GM12878 (cell line): ENCODE measurements around the gene IFT88. TPM values are rescaled to one million over a fixed set of nuclear protein-coding genes. Genes with fewer than 3 reads are reported as not detected.

ENCODE experiments used
- ATAC-seq: fragments of 200-7000 bp; cut with Tn5 transposase; 3 replicates; pipeline ENCODE4 v1.9.1; 2020; ENCODE audit warnings: mild to moderate bottlenecking, moderate library complexity
- BruUV-seq: library from RNA; stranded (reverse); fragments of 400-500 nt; replicated peaks from 2 replicates; lab custom pipeline; 2021; lab: Mats Ljungman, UMichigan
- CTCF ChIA-PET: fragments of 300-600 bp; sonication (Branson Sonifier 250); formaldehyde crosslinking; extraction: SDS; loops from one replicate; lab custom pipeline; 2021; ENCODE audit warnings: inconsistent platforms; lab: Yijun Ruan, JAX
- POLR2A ChIA-PET: fragments of 350-600 bp; formaldehyde crosslinking; extraction: SDS; loops from one replicate; lab custom pipeline; 2021; ENCODE audit warnings: inconsistent platforms; lab: Charles Lee
- RAD21 ChIA-PET: fragments of 300-600 bp; sonication (Branson Sonifier 250); formaldehyde crosslinking; loops from one replicate; lab custom pipeline; 2023; ENCODE audit warnings: antibody characterized with exemption; ENCODE audit not compliant: unreplicated experiment; lab: Charles Lee
- SMC1A ChIA-PET: fragments of 300-600 bp; sonication (Branson Sonifier 250); formaldehyde crosslinking; loops from one replicate; lab custom pipeline; 2023; ENCODE audit not compliant: unreplicated experiment, uncharacterized antibody; lab: Charles Lee
- DNase-seq: peaks from one replicate; pipeline ENCODE4 v3.0.0-alpha.2; 2011; ENCODE audit warnings: low read depth, low spot score
- FAIRE-seq: peaks from 3 replicates; lab custom pipeline; 2011; peaks lifted over from hg19 to GRCh38; lab: Jason Lieb, UNC
- H2AFZ ChIP-seq: 2 replicates; pipeline ENCODE4 v1.6.0; 2011; ENCODE audit warnings: low read depth, low read length, control low read depth; ENCODE audit not compliant: control insufficient read depth
- H3K27ac ChIP-seq: 2 replicates; pipeline ENCODE4 v1.5.1; 2011; ENCODE audit warnings: control low read depth; ENCODE audit not compliant: control insufficient read depth, insufficient read depth
- H3K27me3 ChIP-seq, 2 experiments: replicated peaks in 1 of 2; 2 replicates each; pipeline versions ENCODE4 v1.6.0 to v1.6.1; 2011; ENCODE audit warnings: low read length in 1 of 2; ENCODE audit not compliant: control insufficient read depth in 2 of 2, insufficient read depth in 2 of 2
- H3K36me3 ChIP-seq, 2 experiments: 2 replicates each; pipeline ENCODE4 v1.5.1; 2011; ENCODE audit warnings: low read length in 1 of 2; ENCODE audit not compliant: control insufficient read depth in 2 of 2, insufficient read depth in 2 of 2
- H3K4me1 ChIP-seq: 2 replicates; pipeline ENCODE4 v1.6.1; 2011; ENCODE audit warnings: mild to moderate bottlenecking, low read length, moderate library complexity, mixed read lengths; ENCODE audit not compliant: control insufficient read depth, insufficient read depth
- H3K4me2 ChIP-seq: 2 replicates; pipeline ENCODE4 v1.6.0; 2011; ENCODE audit warnings: control low read depth; ENCODE audit not compliant: control insufficient read depth, insufficient read depth
- H3K4me3 ChIP-seq: fragments of 200-600 bp; sonication (generic); 2 replicates; pipeline ENCODE4 v1.5.1; 2016
- H3K79me2 ChIP-seq: 2 replicates; pipeline ENCODE4 v1.6.0; 2011; ENCODE audit warnings: low read length; ENCODE audit not compliant: control insufficient read depth, insufficient read depth
- H3K9ac ChIP-seq: 2 replicates; pipeline ENCODE4 v1.8.0; 2011; ENCODE audit warnings: low read length, control low read depth, mixed read lengths; ENCODE audit not compliant: control insufficient read depth, insufficient read depth
- H3K9me3 ChIP-seq: replicated peaks from 3 replicates; pipeline ENCODE4 v1.5.1; 2011; ENCODE audit warnings: mild to moderate bottlenecking, low read length; ENCODE audit not compliant: control insufficient read depth, insufficient read depth
- H4K20me1 ChIP-seq: 2 replicates; pipeline ENCODE4 v1.6.0; 2011; ENCODE audit not compliant: control insufficient read depth, insufficient read depth
- BACH1 ChIP-seq: fragments of 450-650 bp; IDR thresholded peaks from 2 replicates; pipeline ENCODE4 v1.6.1; 2017; ENCODE audit warnings: mild to moderate bottlenecking, borderline replicate concordance
- CBFB ChIP-seq: IDR thresholded peaks from 2 replicates; pipeline ENCODE4 v1.6.1; 2016; ENCODE audit warnings: antibody characterized with exemption, low read depth
- CEBPB ChIP-seq, 2 experiments: fragments of 150-350 bp in 1 of 2; IDR thresholded peaks; 2 replicates each; pipeline ENCODE4 v1.6.1; 2012 to 2014; ENCODE audit warnings: low read depth in 2 of 2, low read length in 2 of 2, borderline replicate concordance in 1 of 2, inconsistent platforms in 1 of 2
- CREB1 ChIP-seq: IDR thresholded peaks from 2 replicates; pipeline ENCODE4 v1.6.1; 2012; ENCODE audit warnings: low read depth, mild to moderate bottlenecking, inconsistent platforms
- FOXM1 ChIP-seq: IDR thresholded peaks from 2 replicates; pipeline ENCODE4 v1.6.1; 2012; ENCODE audit warnings: low read depth, mild to moderate bottlenecking, inconsistent platforms, low read length, moderate library complexity
- NR2F1 ChIP-seq: fragments of 450-650 bp; conservative IDR thresholded peaks from 2 replicates; pipeline ENCODE4 v1.6.1; 2017; ENCODE audit warnings: mild to moderate bottlenecking
- RAD51 ChIP-seq: fragments of 450-650 bp; IDR thresholded peaks from 2 replicates; pipeline ENCODE4 v1.6.1; 2016; ENCODE audit warnings: moderate library complexity, mild to moderate bottlenecking, inconsistent platforms
- WRNIP1 ChIP-seq: IDR thresholded peaks from 2 replicates; pipeline ENCODE4 v1.6.1; 2011; ENCODE audit warnings: low read depth, low read length, improper control_type of control experiment, borderline replicate concordance
- WGBS: methylation state at CpG from one replicate; pipeline ENCODE4 v1.1.6; 2016; ENCODE audit warnings: low lambda C conversion rate; ENCODE audit not compliant: insufficient replicate concordance, insufficient coverage; ENCODE audit errors: missing lambda C conversion rate; 5-methylcytosine and 5-hydroxymethylcytosine counted together
- in situ Hi-C: fragments of 300-500 bp; cut with MboI; formaldehyde crosslinking; loops from 9 replicates; pipeline ENCODE4 v1.14.3; 2018; ENCODE audit warnings: mixed read lengths
- intact Hi-C: fragments of 100-400 bp; cut with micrococcal nuclease; formaldehyde crosslinking; loops from one replicate; pipeline ENCODE4 v1.14.2; 2022; ENCODE audit not compliant: unreplicated experiment
- polyA plus RNA-seq, 11 experiments: library from polyadenylated mRNA; depleted of rRNA in 4 of 11; unstranded in 6 of 11; stranded (reverse) in 5 of 11; fragments of >200 nt; fragmentation: Nextera tagmentation in 4 of 11; fragmentation: Illumina TruSeq in 1 of 11; extraction: Ambion mirVana in 4 of 11; extraction: Trizol in 1 of 11; gene quantifications; 1 replicate in 1 of 11; 2 replicates in 10 of 11; pipeline versions ENCODE4 v1.2.1 to v1.2.3, GENCODE V29; 2011 to 2016; ENCODE audit warnings: inconsistent platforms in 2 of 11, missing spikeins in 2 of 11, low read depth in 1 of 11
- total RNA-seq, 4 experiments: library from RNA; depleted of rRNA in 3 of 4; stranded (reverse); fragments of >200 nt in 3 of 4; fragmentation: Illumina TruSeq in 1 of 4; extraction: Trizol in 1 of 4; gene quantifications; 2 replicates each; pipeline versions ENCODE4 v1.2.1 to v1.2.3, GENCODE V29; 2013 to 2021
- TF ChIP-seq, protein P1 (sequence below): fragments of 450-650 bp; formaldehyde crosslinking; IDR thresholded peaks from 2 replicates; pipeline ENCODE4 v1.4.0; 2020; ENCODE audit warnings: mild to moderate bottlenecking, moderate library complexity
- TF ChIP-seq, protein P2 (sequence below): IDR thresholded peaks from 2 replicates; pipeline ENCODE4 v1.6.1; 2012; ENCODE audit warnings: low read depth, low read length, improper control_type of control experiment
- TF ChIP-seq, protein P3 (sequence below): fragments of 450-650 bp; conservative IDR thresholded peaks from 2 replicates; pipeline ENCODE4 v1.6.1; 2017; ENCODE audit warnings: mild to moderate bottlenecking, moderate library complexity
- TF ChIP-seq, protein P4 (sequence below): fragments of 450-650 bp; IDR thresholded peaks from 2 replicates; pipeline ENCODE4 v1.6.1; 2018; ENCODE audit warnings: mild to moderate bottlenecking, low read depth, moderate library complexity; ENCODE audit not compliant: partially characterized antibody
- TF ChIP-seq, protein P5 (sequence below): fragments of 450-650 bp; IDR thresholded peaks from 2 replicates; pipeline ENCODE4 v1.6.1; 2017; ENCODE audit warnings: antibody characterized with exemption, mild to moderate bottlenecking, moderate library complexity

Gene IFT88
- total and polyA plus RNA-seq, 10 of the 15 experiments (the other 5 are each of a cell fraction or from before 2014, with no cell fraction given) = 2.9 to 5.6 (median 4.1) TPM

DNA sequence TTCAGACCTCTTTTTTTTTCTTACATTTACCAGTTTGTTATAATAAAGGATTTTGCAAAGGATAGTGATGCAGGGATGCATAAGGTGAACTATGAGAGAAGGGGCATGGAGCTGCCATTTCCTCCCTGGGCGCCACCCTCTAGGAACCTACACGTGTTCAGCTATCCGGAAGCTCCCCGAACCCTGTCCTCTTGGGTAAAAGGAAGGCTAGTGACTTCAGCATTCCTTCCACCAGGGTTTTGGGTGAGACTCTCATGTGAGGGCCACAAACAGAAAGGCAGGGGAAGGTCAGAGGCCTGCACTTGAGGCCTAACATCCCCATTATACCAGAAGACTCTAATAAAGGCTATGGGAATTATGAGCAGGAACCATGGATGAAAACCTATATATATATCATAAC, 57.3 kb downstream of the IFT88 start:
- WGBS = 86% methylated on average over 4 of the region's 4 CpGs
- Histone ChIP-seq H4K20me1 (no peaks in the 10 kb centered on the region), H3K4me3 (no peak overlapping the region), H3K4me2 (no peak overlapping the region), H3K4me1 (no peaks in the 10 kb centered on the region), H2AFZ (no peak overlapping the region), H3K36me3 (no peaks in the 10 kb centered on the region), H3K27me3 (no peaks in the 10 kb centered on the region), H3K27ac (no peak overlapping the region), H3K79me2 (no peaks in the 10 kb centered on the region), H3K9me3 (no peaks in the 10 kb centered on the region), H3K9ac (no peak overlapping the region)
- ChIA-PET POLR2A (no interaction called here), CTCF (no interaction called here), SMC1A (no interaction called here), RAD21 (no interaction called here)
- intact Hi-C loops (no loop called here), in situ Hi-C loops (no loop called here)
- DNase-seq (no peak), FAIRE-seq (no peak), ATAC-seq (no peak)
- BruUV-seq = no TSS peak
- TF ChIP-seq, protein P1, sequence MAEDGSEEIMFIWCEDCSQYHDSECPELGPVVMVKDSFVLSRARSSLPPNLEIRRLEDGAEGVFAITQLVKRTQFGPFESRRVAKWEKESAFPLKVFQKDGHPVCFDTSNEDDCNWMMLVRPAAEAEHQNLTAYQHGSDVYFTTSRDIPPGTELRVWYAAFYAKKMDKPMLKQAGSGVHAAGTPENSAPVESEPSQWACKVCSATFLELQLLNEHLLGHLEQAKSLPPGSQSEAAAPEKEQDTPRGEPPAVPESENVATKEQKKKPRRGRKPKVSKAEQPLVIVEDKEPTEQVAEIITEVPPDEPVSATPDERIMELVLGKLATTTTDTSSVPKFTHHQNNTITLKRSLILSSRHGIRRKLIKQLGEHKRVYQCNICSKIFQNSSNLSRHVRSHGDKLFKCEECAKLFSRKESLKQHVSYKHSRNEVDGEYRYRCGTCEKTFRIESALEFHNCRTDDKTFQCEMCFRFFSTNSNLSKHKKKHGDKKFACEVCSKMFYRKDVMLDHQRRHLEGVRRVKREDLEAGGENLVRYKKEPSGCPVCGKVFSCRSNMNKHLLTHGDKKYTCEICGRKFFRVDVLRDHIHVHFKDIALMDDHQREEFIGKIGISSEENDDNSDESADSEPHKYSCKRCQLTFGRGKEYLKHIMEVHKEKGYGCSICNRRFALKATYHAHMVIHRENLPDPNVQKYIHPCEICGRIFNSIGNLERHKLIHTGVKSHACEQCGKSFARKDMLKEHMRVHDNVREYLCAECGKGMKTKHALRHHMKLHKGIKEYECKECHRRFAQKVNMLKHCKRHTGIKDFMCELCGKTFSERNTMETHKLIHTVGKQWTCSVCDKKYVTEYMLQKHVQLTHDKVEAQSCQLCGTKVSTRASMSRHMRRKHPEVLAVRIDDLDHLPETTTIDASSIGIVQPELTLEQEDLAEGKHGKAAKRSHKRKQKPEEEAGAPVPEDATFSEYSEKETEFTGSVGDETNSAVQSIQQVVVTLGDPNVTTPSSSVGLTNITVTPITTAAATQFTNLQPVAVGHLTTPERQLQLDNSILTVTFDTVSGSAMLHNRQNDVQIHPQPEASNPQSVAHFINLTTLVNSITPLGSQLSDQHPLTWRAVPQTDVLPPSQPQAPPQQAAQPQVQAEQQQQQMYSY (CRISPR knock-in tag) = no peak
- TF ChIP-seq CBFB = no peak
- TF ChIP-seq CREB1 = no peak
- TF ChIP-seq WRNIP1 = no peak
- no peak for TF ChIP-seq CEBPB (IDR thresholded peaks at IDR 0.05; ENCODE audit: borderline replicate concordance in 1 of 2, low read depth in 2 of 2, low read length in 2 of 2)
- TF ChIP-seq, protein P2, sequence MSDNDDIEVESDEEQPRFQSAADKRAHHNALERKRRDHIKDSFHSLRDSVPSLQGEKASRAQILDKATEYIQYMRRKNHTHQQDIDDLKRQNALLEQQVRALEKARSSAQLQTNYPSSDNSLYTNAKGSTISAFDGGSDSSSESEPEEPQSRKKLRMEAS = no peak
- TF ChIP-seq, protein P3, sequence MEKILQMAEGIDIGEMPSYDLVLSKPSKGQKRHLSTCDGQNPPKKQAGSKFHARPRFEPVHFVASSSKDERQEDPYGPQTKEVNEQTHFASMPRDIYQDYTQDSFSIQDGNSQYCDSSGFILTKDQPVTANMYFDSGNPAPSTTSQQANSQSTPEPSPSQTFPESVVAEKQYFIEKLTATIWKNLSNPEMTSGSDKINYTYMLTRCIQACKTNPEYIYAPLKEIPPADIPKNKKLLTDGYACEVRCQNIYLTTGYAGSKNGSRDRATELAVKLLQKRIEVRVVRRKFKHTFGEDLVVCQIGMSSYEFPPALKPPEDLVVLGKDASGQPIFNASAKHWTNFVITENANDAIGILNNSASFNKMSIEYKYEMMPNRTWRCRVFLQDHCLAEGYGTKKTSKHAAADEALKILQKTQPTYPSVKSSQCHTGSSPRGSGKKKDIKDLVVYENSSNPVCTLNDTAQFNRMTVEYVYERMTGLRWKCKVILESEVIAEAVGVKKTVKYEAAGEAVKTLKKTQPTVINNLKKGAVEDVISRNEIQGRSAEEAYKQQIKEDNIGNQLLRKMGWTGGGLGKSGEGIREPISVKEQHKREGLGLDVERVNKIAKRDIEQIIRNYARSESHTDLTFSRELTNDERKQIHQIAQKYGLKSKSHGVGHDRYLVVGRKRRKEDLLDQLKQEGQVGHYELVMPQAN = no peak
- TF ChIP-seq, protein P4, sequence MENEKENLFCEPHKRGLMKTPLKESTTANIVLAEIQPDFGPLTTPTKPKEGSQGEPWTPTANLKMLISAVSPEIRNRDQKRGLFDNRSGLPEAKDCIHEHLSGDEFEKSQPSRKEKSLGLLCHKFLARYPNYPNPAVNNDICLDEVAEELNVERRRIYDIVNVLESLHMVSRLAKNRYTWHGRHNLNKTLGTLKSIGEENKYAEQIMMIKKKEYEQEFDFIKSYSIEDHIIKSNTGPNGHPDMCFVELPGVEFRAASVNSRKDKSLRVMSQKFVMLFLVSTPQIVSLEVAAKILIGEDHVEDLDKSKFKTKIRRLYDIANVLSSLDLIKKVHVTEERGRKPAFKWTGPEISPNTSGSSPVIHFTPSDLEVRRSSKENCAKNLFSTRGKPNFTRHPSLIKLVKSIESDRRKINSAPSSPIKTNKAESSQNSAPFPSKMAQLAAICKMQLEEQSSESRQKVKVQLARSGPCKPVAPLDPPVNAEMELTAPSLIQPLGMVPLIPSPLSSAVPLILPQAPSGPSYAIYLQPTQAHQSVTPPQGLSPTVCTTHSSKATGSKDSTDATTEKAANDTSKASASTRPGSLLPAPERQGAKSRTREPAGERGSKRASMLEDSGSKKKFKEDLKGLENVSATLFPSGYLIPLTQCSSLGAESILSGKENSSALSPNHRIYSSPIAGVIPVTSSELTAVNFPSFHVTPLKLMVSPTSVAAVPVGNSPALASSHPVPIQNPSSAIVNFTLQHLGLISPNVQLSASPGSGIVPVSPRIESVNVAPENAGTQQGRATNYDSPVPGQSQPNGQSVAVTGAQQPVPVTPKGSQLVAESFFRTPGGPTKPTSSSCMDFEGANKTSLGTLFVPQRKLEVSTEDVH = no peak
- no peak for TF ChIP-seq RAD51
- TF ChIP-seq NR2F1 = no peak
- no peak for TF ChIP-seq FOXM1
- no peak for TF ChIP-seq BACH1
- TF ChIP-seq, protein P5, sequence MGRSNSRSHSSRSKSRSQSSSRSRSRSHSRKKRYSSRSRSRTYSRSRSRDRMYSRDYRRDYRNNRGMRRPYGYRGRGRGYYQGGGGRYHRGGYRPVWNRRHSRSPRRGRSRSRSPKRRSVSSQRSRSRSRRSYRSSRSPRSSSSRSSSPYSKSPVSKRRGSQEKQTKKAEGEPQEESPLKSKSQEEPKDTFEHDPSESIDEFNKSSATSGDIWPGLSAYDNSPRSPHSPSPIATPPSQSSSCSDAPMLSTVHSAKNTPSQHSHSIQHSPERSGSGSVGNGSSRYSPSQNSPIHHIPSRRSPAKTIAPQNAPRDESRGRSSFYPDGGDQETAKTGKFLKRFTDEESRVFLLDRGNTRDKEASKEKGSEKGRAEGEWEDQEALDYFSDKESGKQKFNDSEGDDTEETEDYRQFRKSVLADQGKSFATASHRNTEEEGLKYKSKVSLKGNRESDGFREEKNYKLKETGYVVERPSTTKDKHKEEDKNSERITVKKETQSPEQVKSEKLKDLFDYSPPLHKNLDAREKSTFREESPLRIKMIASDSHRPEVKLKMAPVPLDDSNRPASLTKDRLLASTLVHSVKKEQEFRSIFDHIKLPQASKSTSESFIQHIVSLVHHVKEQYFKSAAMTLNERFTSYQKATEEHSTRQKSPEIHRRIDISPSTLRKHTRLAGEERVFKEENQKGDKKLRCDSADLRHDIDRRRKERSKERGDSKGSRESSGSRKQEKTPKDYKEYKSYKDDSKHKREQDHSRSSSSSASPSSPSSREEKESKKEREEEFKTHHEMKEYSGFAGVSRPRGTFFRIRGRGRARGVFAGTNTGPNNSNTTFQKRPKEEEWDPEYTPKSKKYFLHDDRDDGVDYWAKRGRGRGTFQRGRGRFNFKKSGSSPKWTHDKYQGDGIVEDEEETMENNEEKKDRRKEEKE = no peak
